Measurements from ENCODE around the gene GPR152. TPM values are rescaled to one million over a fixed set of nuclear protein-coding genes. Genes with fewer than 3 reads are reported as not detected.

GPR152 gene
- total RNA-seq, 2 donors from 2014 or later, result not detected

DNA sequence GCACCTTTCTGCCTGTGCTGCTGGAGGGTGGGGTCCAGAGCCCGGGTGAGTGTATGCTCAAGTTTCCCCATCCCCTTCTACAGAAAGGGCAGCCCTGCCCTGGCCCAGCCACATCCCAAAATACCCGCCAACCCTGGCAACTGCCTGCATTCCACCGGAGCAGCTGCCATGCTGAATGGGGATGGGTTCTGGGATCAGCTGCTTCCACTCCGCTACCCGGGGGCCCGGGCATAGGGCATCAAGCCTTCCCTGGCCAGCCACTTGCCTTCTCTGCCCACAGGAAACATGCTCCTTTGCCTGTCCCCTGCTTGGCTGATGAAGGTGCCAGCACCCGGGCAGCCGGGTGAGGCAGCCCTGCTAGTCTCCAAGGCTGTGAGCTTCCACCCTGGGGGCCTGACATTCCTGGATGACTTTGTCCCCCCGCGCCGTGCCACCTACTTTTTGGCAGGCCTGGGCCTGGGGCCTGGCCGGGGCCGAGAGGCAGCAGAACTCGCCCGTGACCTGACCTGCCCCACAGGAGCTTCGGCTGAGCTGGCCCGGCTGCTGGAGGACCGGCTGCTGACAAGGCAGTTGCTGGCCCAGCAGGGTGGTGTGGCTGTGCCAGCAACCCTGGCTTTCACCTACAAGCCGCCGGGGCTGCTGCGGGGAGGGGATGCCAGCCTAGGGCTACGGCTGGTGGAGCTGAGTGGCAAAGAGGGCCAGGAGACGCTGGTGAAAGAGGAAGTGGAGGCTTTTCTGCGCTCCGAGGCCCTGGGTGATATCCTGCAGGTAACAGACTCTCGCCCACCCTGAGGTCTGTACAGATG lies 33.9 kb downstream of the GPR152 start:
- ATAC-seq (ENCODE audit: insufficient number of reproducible peaks, low FRiP score, low read depth), result no peak

GRCh38 chr11:67417425-67417824 lies 35.1 kb downstream of the GPR152 start:
- ATAC-seq (ENCODE audit: insufficient number of reproducible peaks, low FRiP score, low read depth) (no peak), DNase-seq (ENCODE audit: low spot score) (no peak)
- TF ChIP-seq CTCF (IDR thresholded peaks at IDR 0.05), result no peak
- H3K36me3 ChIP-seq, result no peaks in the 10 kb centered on the region
- H3K27ac ChIP-seq, result peak overlapping the region; percentile 66 to 90
- H3K4me1 ChIP-seq (ENCODE audit: control insufficient read depth in 1 of 2, low read depth in 2 of 2), result peaks cover 23 to 55% of the 10 kb centered on the region in 2 donors
- no peak overlapping the region for H3K4me3 ChIP-seq
- H3K27me3 ChIP-seq (replicated peaks; ENCODE audit: insufficient read depth), result no peaks in the 10 kb centered on the region
- no peaks in the 10 kb centered on the region for H3K9me3 ChIP-seq

More for the DNA sequence above, 33.9 kb downstream of the GPR152 start:
- peaks cover 23 to 55% of the 10 kb centered on the region in 2 donors for H3K4me1 ChIP-seq (ENCODE audit: control insufficient read depth in 1 of 2, low read depth in 2 of 2)
- peak overlapping the region; percentile 6 for H3K4me3 ChIP-seq
- H3K27ac ChIP-seq, result peak overlapping the region; percentile 66 to 90
- no peaks in the 10 kb centered on the region for H3K9me3 ChIP-seq
- DNase-seq (ENCODE audit: low spot score), result no peak
- no peaks in the 10 kb centered on the region for H3K36me3 ChIP-seq
- no peak for TF ChIP-seq CTCF (IDR thresholded peaks at IDR 0.05)
- no peaks in the 10 kb centered on the region for H3K27me3 ChIP-seq (replicated peaks; ENCODE audit: insufficient read depth)

DNA sequence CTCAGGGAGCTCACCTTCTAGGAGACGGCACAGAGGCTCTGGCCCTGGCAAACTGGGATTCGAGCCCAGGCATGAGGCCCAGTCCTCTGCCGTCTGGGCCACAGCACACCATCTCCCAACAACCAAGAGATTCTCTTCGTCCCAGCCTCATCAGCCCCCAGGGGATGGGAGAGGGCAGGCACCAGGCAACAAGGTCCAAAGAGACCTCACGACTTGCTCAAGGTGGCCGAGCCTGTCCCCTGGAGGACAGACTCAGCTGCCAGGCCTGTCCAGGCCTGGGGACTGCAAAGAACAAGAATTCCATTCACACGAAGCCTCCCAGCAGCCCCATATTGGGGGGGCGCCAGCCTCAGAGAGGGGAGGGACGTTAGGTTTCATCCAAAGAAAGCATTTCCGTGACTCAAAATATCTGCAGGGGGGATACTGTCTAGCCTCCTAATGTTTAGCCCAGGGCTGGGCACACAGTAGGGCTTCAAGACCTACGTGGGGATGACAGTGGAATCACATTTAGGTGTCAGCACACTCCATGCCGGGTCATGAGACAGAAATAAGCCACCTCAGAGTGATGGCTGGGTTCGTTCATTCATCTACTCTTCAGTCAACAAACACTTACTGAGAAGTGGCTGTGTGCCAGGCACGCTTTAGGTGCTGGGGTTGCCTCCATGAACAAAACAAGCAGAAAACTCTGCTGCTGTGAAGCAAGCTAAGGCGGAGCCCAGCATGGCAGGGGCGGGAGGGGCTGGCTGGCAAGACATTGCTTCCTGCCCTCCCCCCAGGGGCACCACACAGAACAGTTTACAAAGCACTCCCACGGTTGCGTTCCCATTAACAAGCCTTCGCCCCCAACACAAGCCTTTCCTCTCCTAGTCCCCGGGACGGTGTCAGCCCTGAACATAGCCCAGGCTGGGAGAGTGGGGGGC lies 35.9 kb downstream of the GPR152 start:
- no peak overlapping the region for H3K4me3 ChIP-seq
- no peaks in the 10 kb centered on the region for H3K9me3 ChIP-seq
- H3K27ac ChIP-seq, result peak overlapping the region; percentile 66 to 90
- peaks cover 23 to 55% of the 10 kb centered on the region in 2 donors for H3K4me1 ChIP-seq (ENCODE audit: control insufficient read depth in 1 of 2, low read depth in 2 of 2)
- H3K36me3 ChIP-seq, result no peaks in the 10 kb centered on the region
- ATAC-seq (ENCODE audit: insufficient number of reproducible peaks, low FRiP score, low read depth) (no peak), DNase-seq (ENCODE audit: low spot score) (peak; percentile 41)
- H3K27me3 ChIP-seq (replicated peaks; ENCODE audit: insufficient read depth), result no peaks in the 10 kb centered on the region
- TF ChIP-seq CTCF (IDR thresholded peaks at IDR 0.05), result no peak

DNA sequence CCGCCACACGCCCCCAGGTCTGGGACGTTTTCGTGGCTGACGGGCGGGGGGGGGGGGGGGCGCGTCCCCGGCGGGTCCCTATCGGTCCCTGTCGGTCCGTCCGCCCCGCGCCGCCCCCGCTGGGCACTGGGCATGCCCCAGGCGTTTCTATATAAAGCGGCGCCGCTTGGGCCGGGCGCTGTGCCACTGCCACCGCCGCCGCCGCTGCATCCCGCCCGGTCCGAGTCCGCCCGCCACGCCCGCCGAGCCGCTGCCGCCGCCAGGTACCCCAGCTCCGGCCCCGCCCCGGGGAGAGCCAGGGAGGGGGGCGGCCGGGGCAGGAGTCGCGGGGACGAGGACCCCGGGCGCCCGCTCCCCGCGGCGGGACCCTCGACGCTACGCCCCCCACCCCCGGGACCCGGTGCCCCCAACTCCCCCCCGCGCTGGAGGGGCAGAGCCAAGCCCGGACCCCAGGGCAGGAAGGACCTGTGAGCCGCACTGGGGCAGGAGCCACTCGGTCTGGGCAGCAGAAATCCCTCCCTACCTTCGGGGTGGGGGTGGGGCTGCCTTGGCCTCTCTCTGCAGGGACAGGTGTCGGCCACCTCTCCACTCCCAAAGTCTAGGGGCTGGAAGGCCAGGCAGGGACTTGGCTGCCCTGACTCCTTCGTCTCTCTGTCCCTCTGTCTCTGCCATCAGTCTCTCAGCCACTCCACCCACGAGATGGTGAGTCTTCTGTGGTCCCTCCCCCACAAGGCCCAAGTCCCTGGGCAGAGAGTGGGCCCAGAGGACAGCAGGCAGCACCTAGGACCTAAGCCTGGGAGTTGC lies 36.8 kb downstream of the GPR152 start, which contains the start of gene CARNS1:
TSS of gene CARNS1 (plus strand) at position 178 of the 804 bp plus-strand sequence. CDS start at position 700, 522 bp downstream.
- no peak for DNase-seq (ENCODE audit: low spot score)
- no peaks in the 10 kb centered on the region for H3K9me3 ChIP-seq
- no peak for TF ChIP-seq CTCF (IDR thresholded peaks at IDR 0.05)
- no peak for ATAC-seq (ENCODE audit: insufficient number of reproducible peaks, low FRiP score, low read depth)
- peak within 1 kb of the TSS; percentile 66 to 90 for H3K27ac ChIP-seq
- no peaks in the 10 kb centered on the region for H3K27me3 ChIP-seq (replicated peaks; ENCODE audit: insufficient read depth)
- H3K4me1 ChIP-seq (ENCODE audit: control insufficient read depth in 1 of 2, low read depth in 2 of 2), result peaks cover 23 to 55% of the 10 kb centered on the region in 2 donors
- H3K4me3 ChIP-seq, result peak within 1 kb of the TSS; percentile 71
- H3K36me3 ChIP-seq, result no peaks in the 10 kb centered on the region

Measured in thoracic aorta (tissue), 2 donors.